Lower leg skin (tissue), 3 donors: ENCODE measurements around the gene ALDOC.

Experiments used
- CTCF ChIP-seq, 3 donors: fragments of 450-650 bp; IDR thresholded peaks; one replicate each; pipeline ENCODE4 v1.5.1; 2016; ENCODE audit warnings: antibody characterized with exemption in 3 of 3, mild to moderate bottlenecking in 3 of 3, moderate library complexity in 2 of 3
- POLR2A ChIP-seq, 2 donors: fragments of 450-650 bp; IDR thresholded peaks; one replicate each; pipeline ENCODE4 v1.6.1; 2016 to 2017; ENCODE audit warnings: antibody characterized with exemption in 2 of 2, mild to moderate bottlenecking in 1 of 2, moderate library complexity in 1 of 2

DNA sequence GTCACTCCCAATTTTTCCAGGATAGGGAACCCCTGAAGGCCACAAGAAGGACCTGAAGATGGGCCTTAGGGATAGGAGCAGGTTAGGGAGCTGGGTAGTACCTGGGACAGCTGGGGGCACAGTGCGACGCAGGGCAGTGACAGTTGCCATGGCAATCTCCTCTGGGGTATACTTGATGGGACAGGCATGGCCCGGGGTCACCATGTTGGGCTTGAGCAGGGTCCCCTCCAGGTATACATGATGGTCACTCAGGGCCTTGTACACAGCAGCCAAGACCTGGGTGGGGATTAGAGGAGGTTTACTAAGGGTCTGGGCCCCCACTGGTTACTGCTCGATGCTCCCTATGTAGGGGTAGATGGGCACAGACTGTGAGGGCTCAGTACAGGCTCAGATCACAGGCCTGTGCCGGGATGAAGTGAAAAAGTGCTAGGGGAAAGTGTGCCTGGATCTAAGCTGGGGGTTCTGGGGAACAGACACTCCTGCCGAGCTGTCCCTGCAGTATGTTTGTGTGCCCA, 2.7 kb downstream of the ALDOC start:
- TF ChIP-seq CTCF (IDR thresholded peaks at IDR 0.05) (no peak), POLR2A (IDR thresholded peaks at IDR 0.05) (no peak)
